Caki2 (cell line): ENCODE measurements around the gene KLHL29. TPM values are rescaled to one million over a fixed set of nuclear protein-coding genes. Genes with fewer than 3 reads are reported as not detected.

Source experiments
- DNase-seq: peaks from one replicate; pipeline ENCODE4 v3.0.0-alpha.2; 2015; ENCODE audit warnings: low read depth
- in situ Hi-C: cut with HindIII; loops from 2 replicates; pipeline ENCODE4 v1.10.0; 2016; ENCODE audit warnings: low sequenced_read_pairs, low pct_unique_long_range_greater_than_20kb, mixed read lengths
- total RNA-seq: library from RNA; depleted of rRNA; stranded (reverse); fragments of >200 nt; shearing (Covaris generic); gene quantifications from 2 replicates; pipeline ENCODE4 v1.2.3, GENCODE V29; 2014; ENCODE audit warnings: low replicate concordance

KLHL29 gene
- total RNA-seq, 1 experiment from 2014 or later: 1.4 TPM

- DNase-seq: no peak
- in situ Hi-C loops: no loop called here
Observed at GRCh38 chr2:23363268-23363667, 21.7 kb upstream of the KLHL29 start.

- in situ Hi-C loops: no loop called here
- DNase-seq: no peak
Observed at GRCh38 chr2:23363831-23364230, 21.1 kb upstream of the KLHL29 start.

- DNase-seq: no peak
- in situ Hi-C loops: no loop called here
Observed at GRCh38 chr2:23366720-23367119, 18.3 kb upstream of the KLHL29 start.

GRCh38 chr2:23367760-23368159 is 17.2 kb upstream of the KLHL29 start:
- in situ Hi-C loops: no loop called here
- no peak for DNase-seq

GRCh38 chr2:23373666-23374065 is 11.3 kb upstream of the KLHL29 start:
- in situ Hi-C loops: no loop called here
- DNase-seq: no peak

GRCh38 chr2:23375448-23375847 is 9.5 kb upstream of the KLHL29 start:
- in situ Hi-C loops: no loop called here
- DNase-seq: peak; percentile 53

GRCh38 chr2:23376075-23376474 is 8.9 kb upstream of the KLHL29 start:
- DNase-seq: no peak
- in situ Hi-C loops: no loop called here

- no peak for DNase-seq
- in situ Hi-C loops: no loop called here
Observed at GRCh38 chr2:23376972-23377371, 8.0 kb upstream of the KLHL29 start.

GRCh38 chr2:23377771-23378170 is 7.2 kb upstream of the KLHL29 start:
- no peak for DNase-seq

GRCh38 chr2:23378496-23378895 is 6.5 kb upstream of the KLHL29 start:
- in situ Hi-C loops: no loop called here
- no peak for DNase-seq

More at GRCh38 chr2:23377771-23378170, 7.2 kb upstream of the KLHL29 start:
- in situ Hi-C loops: no loop called here

- no peak for DNase-seq
- in situ Hi-C loops: no loop called here
Observed at GRCh38 chr2:23379220-23379695, 5.7 kb upstream of the KLHL29 start.

GRCh38 chr2:23380562-23381065 is 4.4 kb upstream of the KLHL29 start:
- no peak for DNase-seq
- in situ Hi-C loops: no loop called here

- in situ Hi-C loops: no loop called here
- DNase-seq: peak; percentile 83
Observed at GRCh38 chr2:23381084-23381483, 3.9 kb upstream of the KLHL29 start.

- no peak for DNase-seq
- in situ Hi-C loops: no loop called here
Observed at GRCh38 chr2:23381485-23381884, 3.5 kb upstream of the KLHL29 start.

- in situ Hi-C loops: no loop called here
- DNase-seq: no peak
Observed at GRCh38 chr2:23383100-23383499, 1.9 kb upstream of the KLHL29 start.

GRCh38 chr2:23385351-23385747 is 370 bp downstream of the KLHL29 start:
- DNase-seq: peak; percentile 43
- in situ Hi-C loops: no loop called here

- in situ Hi-C loops: no loop called here
- peak; percentile 43 for DNase-seq
Observed at GRCh38 chr2:23385748-23386338, 864 bp downstream of the KLHL29 start.

GRCh38 chr2:23386339-23387220 is 1.6 kb downstream of the KLHL29 start:
- in situ Hi-C loops: no loop called here
- DNase-seq: peak; percentile 45

GRCh38 chr2:23387221-23387550 is 2.2 kb downstream of the KLHL29 start:
- no peak for DNase-seq

More at GRCh38 chr2:23387221-23387550, 2.2 kb downstream of the KLHL29 start:
- in situ Hi-C loops: no loop called here
